ENCODE data around the gene HADH.

HADH gene

GRCh38 chr4:108060686-108061321 lies 71.1 kb downstream of the HADH start:
- DNase-seq = no peak

- DNase-seq = no peak
Observed at GRCh38 chr4:108068442-108068841, 78.8 kb downstream of the HADH start.

GRCh38 chr4:108070775-108071174 lies 81.1 kb downstream of the HADH start:
- DNase-seq = no peak

GRCh38 chr4:108072300-108072699 lies 82.6 kb downstream of the HADH start:
- DNase-seq = peak; percentile 37

- DNase-seq = no peak
Observed at GRCh38 chr4:108078024-108078733, 88.5 kb downstream of the HADH start.

GRCh38 chr4:108080747-108081146 lies 91.1 kb downstream of the HADH start:
- DNase-seq = no peak

- DNase-seq = no peak
Observed at GRCh38 chr4:108081256-108081655, 91.6 kb downstream of the HADH start.

Measured in stimulated activated naive CD4-positive, alpha-beta T cell treated with Interleukin-2 at 50 U/mL for 16 hours (primary cell).